Measurements from ENCODE around the gene ENPP1.

ENPP1 gene

GRCh38 chr6:131787766-131788712 lies 19.8 kb upstream of the ENPP1 start:
- DNase-seq: no peak

- DNase-seq: no peak
Observed at GRCh38 chr6:131789219-131789618, 18.6 kb upstream of the ENPP1 start.

DNA sequence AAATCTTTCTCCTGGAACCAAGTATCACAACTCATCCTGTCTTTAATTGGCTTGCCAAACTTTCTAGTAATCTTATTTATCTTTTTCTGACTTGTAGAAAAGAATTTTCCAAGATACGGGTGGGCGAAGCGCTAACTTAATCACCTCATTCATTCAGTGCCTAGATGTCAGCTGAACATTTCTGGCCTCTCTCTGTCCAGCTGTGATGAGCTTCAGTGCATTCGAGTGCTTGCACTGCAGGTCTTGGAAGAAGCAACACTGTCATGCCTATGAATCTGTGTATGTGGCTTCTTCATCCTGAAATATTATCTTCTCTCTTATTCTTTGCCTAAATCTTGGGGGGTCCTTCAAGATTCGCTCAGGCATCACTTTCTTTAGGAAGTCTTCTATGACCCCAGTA lies 16.3 kb upstream of the ENPP1 start:
- no peak for DNase-seq

GRCh38 chr6:131792091-131792496 lies 15.7 kb upstream of the ENPP1 start:
- DNase-seq: no peak

DNA sequence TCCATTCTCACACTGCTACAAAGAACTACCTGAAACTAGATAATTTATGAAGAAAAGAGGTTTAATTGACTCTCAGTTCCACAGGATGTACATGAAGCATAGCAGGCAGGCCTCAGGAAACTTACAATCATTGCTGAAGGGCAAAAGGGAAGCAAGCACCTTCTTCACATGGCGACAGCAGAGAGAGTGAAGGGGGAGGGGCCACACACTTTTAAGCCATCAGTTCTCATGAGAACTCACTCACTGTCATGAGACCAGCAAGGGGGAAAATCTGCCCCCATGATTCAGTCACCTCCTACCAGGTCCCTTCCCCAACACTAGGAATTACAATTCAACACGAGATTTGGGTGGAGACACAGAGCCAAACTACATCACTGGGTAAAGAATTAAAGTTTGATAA lies 12.5 kb upstream of the ENPP1 start:
- DNase-seq: no peak

DNA sequence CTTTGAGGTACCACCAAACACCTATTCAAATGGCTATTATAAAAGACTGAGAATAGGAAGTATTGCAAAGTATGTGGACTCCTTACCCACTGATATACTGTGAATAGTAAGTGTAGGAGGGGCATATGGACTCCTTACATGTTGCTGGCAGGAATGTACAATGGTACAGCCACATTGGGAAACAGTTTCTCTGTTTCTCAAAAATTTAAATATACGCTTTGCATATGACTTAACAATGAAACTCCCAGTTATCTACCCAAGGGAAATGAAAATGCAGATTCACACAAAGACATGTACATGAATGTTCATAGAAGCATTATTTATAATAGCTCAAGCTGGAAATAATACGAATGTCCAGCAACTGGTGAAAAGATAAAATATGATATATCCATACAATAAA lies 5.5 kb upstream of the ENPP1 start:
- DNase-seq: no peak

- no peak for DNase-seq
Observed at GRCh38 chr6:131803007-131803769, 4.6 kb upstream of the ENPP1 start.

DNA sequence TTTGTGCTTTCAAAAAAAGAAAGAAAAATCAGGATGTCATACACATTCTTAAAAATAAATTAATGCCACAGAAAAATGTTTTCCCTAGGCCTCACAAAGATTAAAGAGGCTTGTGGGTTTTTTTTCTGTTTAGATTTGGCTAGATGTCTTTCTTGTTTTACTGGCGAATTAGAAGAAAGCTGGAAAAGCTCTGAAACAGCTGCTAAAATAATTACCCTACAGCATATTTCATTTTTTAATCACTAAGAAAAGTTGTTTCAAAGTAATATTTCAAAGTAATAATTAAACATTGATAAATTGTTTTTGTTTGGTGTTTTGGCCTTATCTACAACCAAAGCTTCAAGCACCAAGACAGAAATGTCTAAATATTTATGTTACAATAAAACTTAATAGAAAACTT lies 3.7 kb upstream of the ENPP1 start:
- no peak for DNase-seq

GRCh38 chr6:131807321-131807643 lies 538 bp upstream of the ENPP1 start:
- no peak for DNase-seq

- no peak for DNase-seq
Observed at GRCh38 chr6:131808460-131809269, 845 bp downstream of the ENPP1 start.

DNA sequence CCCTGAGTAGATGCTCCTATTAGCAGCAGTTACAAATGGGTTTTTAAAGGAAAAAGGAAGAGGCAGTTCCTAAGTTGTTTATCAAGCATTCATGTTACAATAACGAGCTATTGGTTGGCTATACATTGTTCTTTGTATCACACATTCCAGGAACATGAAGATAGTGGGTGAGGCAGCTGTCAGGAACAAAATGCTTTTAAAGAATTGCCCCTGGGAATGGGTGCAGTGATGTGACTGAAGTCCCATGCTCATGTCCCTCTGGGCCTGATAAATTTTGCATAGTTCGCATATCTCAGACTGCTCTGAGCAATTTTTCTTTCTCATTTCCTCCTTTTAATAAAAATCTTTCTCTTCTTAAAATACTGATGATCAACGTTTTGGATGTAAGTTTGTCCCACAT lies 3.7 kb downstream of the ENPP1 start:
- no peak for DNase-seq

DNA sequence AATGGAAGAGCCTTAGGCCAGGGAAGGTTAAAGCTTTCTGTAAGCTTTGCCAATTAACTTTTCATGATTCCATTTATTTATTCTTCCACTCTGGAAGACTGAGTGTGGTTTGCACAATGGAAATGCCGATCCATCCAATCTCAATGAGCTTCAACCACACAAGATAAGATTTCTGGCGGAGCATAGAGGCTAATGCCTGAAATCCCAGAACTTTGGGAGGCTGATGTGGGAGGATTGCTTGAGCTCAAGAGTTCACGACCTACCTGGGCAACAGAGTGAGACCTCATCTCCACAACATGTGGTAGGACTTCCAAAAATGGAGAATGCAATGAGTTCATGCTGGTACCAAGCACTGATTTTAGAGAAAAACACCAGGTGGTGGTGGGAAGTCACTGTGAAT lies 6.2 kb downstream of the ENPP1 start:
- DNase-seq: no peak

DNA sequence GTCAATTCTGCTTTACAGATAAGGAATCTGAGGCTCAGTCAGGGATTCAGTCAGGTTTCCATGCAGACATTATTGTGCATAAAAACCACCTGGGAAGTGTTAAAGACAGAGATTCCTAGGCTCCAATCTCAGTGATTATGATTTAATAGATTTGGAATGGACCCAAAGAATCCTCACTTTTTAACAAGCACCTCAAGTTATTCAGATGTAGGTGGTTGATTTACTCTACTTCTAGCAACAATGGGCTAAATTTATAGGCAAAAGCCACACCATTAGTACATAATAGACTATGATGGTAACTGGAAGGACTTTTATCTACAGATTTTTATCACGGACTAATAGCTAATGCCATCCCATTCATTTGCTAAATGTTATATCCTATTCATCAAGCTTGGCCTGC lies 9.0 kb downstream of the ENPP1 start:
- no peak for DNase-seq

DNA sequence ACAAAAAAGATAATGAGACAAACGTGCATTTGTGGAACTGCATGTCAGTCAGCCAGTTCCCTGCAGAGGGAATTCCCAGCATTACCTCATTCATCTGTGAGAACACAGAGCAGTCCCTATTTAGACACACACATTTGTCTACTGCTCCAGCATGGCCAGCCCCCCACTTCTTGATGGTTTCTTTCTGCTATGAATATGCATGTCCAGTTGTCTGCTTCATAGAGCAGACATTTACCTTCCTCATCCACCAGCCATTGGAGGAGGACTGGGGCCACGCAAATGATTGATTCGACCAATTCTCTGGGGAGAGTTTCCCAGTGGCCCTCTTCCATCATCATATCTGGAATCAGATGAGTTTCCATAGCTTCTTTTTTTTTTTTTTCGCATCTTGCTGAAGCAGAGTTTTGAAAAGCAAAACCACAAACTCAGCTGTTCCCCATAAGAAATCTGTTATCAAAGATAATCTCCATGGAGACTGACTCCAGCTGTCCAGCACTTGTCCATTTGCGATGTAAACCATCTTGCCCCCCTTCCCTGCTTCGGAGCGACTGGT lies 11.8 kb downstream of the ENPP1 start:
- DNase-seq: no peak

DNA sequence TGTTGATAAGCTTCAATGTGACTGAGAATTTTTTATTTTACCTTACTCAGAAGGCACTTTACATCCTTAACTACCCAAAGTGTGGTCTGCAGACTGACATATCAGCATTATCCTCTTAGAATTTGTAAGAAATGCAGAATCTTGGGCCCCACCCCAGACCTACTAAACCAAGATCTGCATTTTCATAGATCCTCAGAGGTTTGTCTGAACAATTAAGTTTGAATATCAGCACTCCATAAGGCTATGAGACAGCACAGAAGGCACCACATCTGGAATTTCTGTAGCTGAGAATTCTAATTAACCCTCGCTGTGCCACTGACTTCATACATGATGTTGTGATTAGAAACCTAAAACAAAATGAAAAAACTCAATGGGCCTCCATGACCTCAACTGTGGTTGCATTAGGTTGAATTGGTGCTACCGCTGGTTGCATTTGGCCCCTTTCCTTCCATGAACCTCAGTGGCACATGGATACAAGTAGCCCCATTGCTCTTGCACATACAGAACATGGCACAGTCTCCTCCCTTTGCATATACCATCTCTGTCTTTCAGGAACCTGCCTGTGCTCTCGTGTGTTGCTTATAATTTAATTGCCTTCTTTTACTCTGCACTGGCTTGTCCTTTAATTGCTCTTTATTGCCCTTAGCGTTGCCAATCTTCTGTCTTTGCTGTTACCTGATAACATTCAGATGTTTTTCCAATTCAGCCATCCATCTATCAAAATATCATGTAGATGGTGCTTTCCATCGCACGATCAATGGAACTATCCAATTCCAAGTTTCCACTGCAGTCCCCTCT lies 13.4 kb downstream of the ENPP1 start:
- DNase-seq: no peak

- no peak for DNase-seq
Observed at GRCh38 chr6:131822119-131822518, 14.3 kb downstream of the ENPP1 start.

- DNase-seq: no peak
Observed at GRCh38 chr6:131823276-131823902, 15.6 kb downstream of the ENPP1 start.

DNA sequence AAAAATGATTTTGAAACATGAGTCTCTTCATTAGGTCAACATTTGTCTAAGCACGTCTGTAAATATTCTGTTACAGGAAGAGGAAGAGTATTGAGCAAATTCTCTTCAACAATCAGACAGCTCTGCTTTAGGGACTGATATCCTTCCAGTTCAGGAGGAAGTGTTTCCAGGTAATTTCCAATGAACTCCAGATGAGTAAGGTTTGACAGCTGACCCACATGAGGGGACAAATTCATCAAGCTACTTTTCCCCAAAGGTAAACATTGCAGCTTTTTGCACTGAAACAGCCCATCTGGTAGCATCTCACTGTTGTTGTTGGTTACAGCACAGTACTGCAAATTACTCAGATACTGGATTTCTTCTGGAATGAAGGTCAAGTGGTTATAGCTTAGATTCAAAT lies 18.1 kb downstream of the ENPP1 start:
- no peak for DNase-seq

GRCh38 chr6:131828080-131828479 lies 20.3 kb downstream of the ENPP1 start:
- DNase-seq: no peak

DNA sequence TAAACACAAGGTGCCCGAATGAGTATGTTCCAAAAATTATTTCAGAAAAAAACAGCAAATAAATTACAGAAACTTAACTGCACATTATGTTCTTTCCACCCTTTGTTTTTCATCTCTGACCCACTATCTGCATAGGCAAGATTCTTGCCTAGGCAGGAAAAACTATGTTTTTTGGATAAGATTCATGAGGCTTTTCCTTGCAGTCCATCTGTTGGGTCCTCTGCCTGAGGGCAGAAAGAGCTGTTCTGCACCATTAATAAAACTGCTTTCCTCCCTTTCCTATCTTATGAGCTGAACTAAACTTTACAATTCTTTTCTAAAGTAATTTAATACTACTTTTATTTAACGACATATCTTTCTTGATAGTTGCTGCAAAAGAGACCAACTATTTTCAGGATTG lies 21.1 kb downstream of the ENPP1 start:
- no peak for DNase-seq

GRCh38 chr6:131831392-131831791 lies 23.6 kb downstream of the ENPP1 start:
- no peak for DNase-seq

- DNase-seq: no peak
Observed at GRCh38 chr6:131831886-131832285, 24.1 kb downstream of the ENPP1 start.

Measured in NCI-H187 treated with DMSO at 0.1 percent for 48 hours (cell line).